Activated naive CD4-positive, alpha-beta T cell treated with anti-CD3 and anti-CD28 coated beads for 36 hours (primary cell): ENCODE data around the gene ACE. TPM values are rescaled to one million over a fixed set of nuclear protein-coding genes. Genes with fewer than 3 reads are reported as not detected.

Experiments
- CTCF ChIA-PET: fragments of 350-600 bp; sonication (Branson Sonifier 250); formaldehyde crosslinking; loops from one replicate; lab custom pipeline; 2021; ENCODE audit warnings: antibody characterized with exemption; lab: Charles Lee
- DNase-seq: peaks from one replicate; pipeline ENCODE4 v3.0.0-alpha.2; 2020
- H3K27ac Mint-ChIP-seq: one replicate; pipeline ENCODE4 v1.8.0; 2021; ENCODE audit warnings: mild to moderate bottlenecking, mixed read lengths
- H3K27me3 Mint-ChIP-seq: one replicate; pipeline ENCODE4 v1.8.0; 2021; ENCODE audit warnings: low read depth, mixed read lengths
- H3K36me3 Mint-ChIP-seq: one replicate; pipeline ENCODE4 v1.8.0; 2021; ENCODE audit warnings: low read depth, mixed read lengths
- H3K4me1 Mint-ChIP-seq: one replicate; pipeline ENCODE4 v1.8.0; 2021; ENCODE audit warnings: low read depth, mixed read lengths
- H3K4me3 Mint-ChIP-seq: one replicate; pipeline ENCODE4 v1.8.0; 2021; ENCODE audit warnings: mild to moderate bottlenecking, moderate library complexity, mixed read lengths
- H3K9me3 Mint-ChIP-seq: one replicate; pipeline ENCODE4 v1.8.0; 2021; ENCODE audit warnings: mixed read lengths
- intact Hi-C: fragments of 100-400 bp; cut with micrococcal nuclease; formaldehyde crosslinking; loops from one replicate; pipeline ENCODE4 v1.15.1; 2023
- total RNA-seq, 2 experiments: library from RNA; stranded (reverse); gene quantifications; one replicate each; pipeline ENCODE4 v1.2.3, GENCODE V29; 2021

Gene ACE
- total RNA-seq, 2 experiments from 2014 or later: 0.12 to 0.50 TPM

DNA sequence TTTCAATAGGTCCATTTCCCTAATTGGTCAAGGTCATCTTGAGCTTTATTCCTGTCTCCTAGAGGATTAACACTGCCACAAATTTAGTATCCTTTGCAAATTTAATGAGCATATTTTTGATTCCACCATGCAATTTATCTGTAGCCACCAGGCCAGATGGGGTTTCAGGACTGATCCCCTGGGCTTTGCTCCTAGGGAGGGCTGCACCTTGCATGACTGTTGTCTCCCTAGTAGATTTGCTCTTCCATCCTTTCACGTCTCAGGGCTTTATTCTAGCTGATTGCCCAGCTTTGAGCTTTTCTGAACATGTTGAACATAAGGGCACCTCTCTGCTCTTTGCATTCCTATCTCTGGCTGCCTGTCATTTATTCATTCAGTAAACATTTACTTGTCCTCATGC, 38.6 kb downstream of the ACE start:
- H3K9me3 Mint-ChIP-seq: no peaks in the 10 kb centered on the region
- intact Hi-C loops: no loop called here
- H3K27me3 Mint-ChIP-seq: peaks cover 3% of the 10 kb centered on the region
- CTCF ChIA-PET: no interaction called here
- H3K27ac Mint-ChIP-seq: no peak overlapping the region
- DNase-seq: no peak
- no peak overlapping the region for H3K4me3 Mint-ChIP-seq
- no peaks in the 10 kb centered on the region for H3K36me3 Mint-ChIP-seq
- H3K4me1 Mint-ChIP-seq: peaks cover 3% of the 10 kb centered on the region

DNA sequence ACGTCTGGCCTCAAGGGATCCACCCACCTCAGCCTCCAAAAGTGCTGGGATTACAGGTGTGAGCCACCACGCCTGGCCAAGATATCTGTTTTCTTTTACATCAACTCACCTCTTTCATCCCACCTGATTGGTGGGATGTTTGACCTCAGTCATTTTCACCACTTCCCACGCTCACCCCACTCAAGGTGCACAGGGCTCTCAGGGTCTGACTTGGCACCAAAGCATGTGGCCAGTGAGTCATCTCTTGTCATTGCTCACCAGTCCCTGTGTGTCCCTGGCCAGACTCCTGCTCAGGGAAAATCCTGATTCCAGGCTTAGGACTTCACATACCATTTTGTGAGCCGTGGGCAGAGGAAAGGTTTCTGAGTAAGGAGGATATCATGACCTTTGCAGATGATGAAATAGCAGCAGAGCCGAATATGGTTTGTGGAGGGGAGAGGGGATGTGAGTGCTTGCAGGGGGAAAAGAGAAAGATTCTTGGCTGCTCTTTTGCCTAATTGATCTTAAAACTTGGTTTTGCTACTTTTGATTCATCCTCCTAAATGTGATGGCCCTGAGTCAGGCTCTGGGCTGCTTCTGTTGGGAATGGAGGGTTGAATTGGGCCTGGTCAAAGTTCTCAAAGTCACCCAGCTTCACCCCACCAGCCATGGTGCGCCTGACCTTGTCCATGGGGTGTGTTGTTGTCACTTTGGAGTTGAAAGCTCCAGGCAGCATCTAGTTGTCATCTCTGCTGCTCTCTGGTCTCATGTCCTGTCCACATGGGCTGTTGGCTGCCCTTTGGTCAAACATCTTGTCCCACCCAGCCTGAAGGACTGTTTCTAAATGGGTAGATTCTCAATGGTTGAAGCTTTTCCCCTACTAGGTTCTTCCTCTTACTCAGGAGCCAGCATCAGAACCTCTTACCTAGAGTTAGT, 40.3 kb downstream of the ACE start:
- Mint-ChIP-seq H3K36me3 (no peaks in the 10 kb centered on the region), H3K4me3 (no peak overlapping the region), H3K27me3 (peaks cover 10% of the 10 kb centered on the region), H3K4me1 (peaks cover 3% of the 10 kb centered on the region), H3K9me3 (no peaks in the 10 kb centered on the region), H3K27ac (no peak overlapping the region)
- peak; percentile 8 for DNase-seq
- CTCF ChIA-PET: interaction anchor here (0.6 kb wide), 1 partner anchor 27 kb away, joined by 3 read pairs; no protein-coding TSS in a partner anchor
- intact Hi-C loops: no loop called here

DNA sequence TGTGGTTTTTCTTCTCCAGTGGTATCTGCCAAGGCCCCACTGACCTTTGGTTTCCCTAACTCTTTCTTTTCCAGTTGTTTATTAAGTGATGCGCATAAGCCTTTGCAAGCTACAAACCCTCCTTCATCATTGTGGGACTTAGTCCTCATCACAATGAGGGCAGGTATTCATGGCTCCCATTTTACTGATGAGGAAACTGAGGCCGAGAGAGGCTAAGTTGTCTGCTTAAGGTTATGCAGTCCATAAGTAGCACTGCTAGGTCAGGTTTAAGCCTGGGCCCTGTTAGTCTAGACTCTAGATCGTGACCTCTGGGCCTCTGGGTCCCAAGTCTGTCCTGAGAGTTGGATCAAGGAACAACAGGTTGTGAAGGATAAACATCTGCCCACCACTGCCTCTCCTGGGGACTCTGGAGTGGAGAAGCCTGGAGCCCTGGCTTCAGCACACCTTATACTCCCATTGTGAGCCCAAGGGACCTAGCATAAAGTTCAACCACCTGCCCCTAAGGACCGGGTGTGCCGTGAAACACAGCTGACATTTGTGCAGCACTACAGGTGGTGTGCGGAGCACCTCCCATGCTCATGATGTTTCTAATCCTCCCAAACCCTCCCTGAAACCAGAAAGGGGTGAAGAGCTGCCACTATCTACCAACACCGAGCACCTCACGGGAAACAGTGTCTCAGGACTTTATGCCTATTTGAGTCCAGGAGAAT, 41.1 kb downstream of the ACE start:
- DNase-seq: no peak
- H3K4me1 Mint-ChIP-seq: peaks cover 3% of the 10 kb centered on the region
- intact Hi-C loops: no loop called here
- CTCF ChIA-PET: interaction anchor here (1.7 kb wide), 1 partner anchor 94 kb away, joined by 4 read pairs; no protein-coding TSS in a partner anchor
- H3K4me3 Mint-ChIP-seq: no peak overlapping the region
- H3K36me3 Mint-ChIP-seq: no peaks in the 10 kb centered on the region
- H3K27me3 Mint-ChIP-seq: peaks cover 8% of the 10 kb centered on the region
- H3K27ac Mint-ChIP-seq: no peak overlapping the region
- no peaks in the 10 kb centered on the region for H3K9me3 Mint-ChIP-seq

DNA sequence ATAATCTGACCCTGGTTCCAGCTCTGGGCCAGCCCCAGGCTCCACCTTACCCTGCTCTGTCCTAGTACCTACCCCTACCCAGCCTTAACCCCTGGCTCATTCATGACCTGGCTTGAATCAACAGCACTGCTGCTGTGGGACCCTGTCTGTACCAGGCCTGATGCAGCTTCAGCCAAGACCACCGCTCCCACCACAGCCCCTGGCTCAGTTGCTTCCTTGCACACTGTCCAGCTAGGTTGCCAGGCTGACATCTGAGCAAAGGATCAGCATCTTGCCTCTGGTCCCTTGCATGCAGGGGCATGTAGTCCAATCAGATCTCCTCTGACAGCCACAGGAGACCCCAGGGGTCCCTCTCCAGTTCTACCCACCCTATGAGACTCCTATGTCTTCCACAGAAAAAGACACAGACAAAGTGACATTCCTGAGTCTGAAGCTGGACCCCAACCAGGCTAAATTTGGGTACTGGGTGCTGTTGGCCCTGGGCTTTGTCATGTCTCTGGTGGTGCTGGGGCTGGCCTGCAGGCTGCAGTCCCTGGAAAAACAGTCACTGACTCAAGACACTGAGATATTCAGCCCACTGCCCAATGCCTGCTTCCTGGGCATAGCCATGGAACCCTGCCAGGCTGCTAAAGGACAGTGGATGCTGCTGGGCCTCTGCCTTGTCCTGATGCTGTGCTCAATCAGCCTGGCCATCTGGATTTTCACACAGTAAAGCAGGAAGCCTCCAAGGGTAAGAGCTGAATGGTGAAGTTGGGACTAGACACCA, 42.4 kb downstream of the ACE start:
- Mint-ChIP-seq H3K9me3 (no peaks in the 10 kb centered on the region), H3K27ac (no peak overlapping the region), H3K36me3 (no peaks in the 10 kb centered on the region), H3K4me3 (no peak overlapping the region), H3K4me1 (peaks cover 9% of the 10 kb centered on the region), H3K27me3 (peaks cover 17% of the 10 kb centered on the region)
- intact Hi-C loops: no loop called here
- no peak for DNase-seq
- CTCF ChIA-PET: interaction anchor here (1.7 kb wide), 1 partner anchor 92 kb away, joined by 4 read pairs; no protein-coding TSS in a partner anchor

DNA sequence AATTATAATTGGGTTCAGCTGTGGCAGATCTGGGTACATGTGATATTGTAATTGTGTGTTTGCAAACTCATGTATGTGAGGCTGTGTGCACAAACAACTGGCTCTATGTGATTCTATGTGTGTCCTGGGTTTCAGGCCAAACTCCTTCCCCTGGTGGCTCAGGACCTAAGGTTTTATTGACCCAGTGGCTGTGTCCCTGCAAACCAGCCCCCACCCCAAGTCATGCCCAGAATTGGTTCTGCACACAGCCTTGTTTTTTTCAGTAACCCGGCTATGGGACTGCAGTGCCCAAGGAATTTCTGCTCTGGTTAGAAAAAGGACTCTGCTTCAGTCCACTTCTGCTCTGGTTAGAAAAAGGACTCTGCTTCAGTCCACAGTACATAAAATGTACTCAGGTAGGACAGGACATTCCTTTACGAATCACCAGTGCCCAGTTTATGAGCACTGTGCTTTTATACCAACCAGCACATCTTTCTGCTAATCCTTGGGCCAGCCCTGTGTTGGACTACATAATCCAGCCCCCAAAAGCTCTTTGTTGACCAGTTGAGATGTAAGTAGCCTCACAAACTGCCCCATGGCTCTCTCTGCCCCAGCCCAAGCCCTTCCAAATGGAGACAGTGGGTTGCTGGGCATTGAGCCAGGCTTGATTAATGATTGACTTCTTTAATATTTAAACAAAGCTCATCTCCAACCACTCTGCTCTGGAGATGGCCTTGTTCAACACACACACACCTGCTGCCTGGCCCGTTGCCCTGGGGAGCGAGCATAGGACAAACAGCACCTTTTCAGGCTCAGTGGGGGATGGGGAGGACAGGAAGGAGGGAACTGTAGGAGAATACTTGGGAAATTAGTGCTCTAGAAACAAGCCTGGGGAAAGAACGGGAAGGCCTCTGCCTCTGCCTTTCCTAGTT, 43.4 kb downstream of the ACE start:
- Mint-ChIP-seq H3K36me3 (no peaks in the 10 kb centered on the region), H3K27me3 (peaks cover 20% of the 10 kb centered on the region), H3K4me1 (peaks cover 9% of the 10 kb centered on the region), H3K9me3 (no peaks in the 10 kb centered on the region), H3K4me3 (no peak overlapping the region), H3K27ac (no peak overlapping the region)
- CTCF ChIA-PET: interaction anchor here (1.7 kb wide), 1 partner anchor 91 kb away, joined by 4 read pairs; no protein-coding TSS in a partner anchor
- no peak for DNase-seq
- intact Hi-C loops: no loop called here

DNA sequence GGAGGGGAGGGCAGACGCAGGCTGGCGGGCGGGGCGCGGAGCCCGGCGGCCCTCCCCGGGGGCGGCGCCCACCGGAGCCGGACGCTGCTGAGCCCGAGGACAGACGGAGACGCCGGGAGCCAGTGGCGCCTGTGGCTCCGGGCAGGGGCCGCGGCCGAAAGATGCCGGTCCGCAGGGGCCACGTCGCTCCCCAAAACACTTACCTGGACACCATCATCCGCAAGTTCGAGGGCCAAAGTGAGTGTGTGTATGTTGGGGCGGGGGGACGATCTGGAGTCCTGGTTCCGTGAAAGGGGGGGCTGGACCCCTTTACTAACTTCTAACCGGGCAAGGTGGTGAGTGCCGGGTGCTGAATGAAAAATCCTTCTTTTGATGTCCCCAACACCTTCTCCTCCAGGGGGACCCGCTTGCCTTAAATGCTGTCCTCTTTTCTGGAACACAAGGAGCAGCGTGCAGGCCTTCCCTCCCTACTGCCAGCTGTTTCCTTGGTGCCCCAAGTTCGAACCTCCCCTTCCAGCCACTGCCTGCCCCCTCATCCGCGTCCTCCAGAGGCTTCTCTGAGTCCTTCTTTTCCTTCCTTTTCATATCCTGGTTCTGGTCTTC, 46.5 kb downstream of the ACE start, which contains the start of gene KCNH6:
KCNH6 (plus strand) TSS at position 106 of the 603 bp plus-strand sequence; CDS start at position 162, 56 bp downstream.
- Mint-ChIP-seq H3K36me3 (no peaks in the 10 kb centered on the region), H3K27me3 (peaks cover 23% of the 10 kb centered on the region), H3K4me1 (peaks cover 6% of the 10 kb centered on the region), H3K4me3 (no peak within 1 kb of the TSS), H3K9me3 (no peaks in the 10 kb centered on the region), H3K27ac (no peak within 1 kb of the TSS)
- CTCF ChIA-PET: no interaction called here
- intact Hi-C loops: no loop called here
- DNase-seq: no peak

DNA sequence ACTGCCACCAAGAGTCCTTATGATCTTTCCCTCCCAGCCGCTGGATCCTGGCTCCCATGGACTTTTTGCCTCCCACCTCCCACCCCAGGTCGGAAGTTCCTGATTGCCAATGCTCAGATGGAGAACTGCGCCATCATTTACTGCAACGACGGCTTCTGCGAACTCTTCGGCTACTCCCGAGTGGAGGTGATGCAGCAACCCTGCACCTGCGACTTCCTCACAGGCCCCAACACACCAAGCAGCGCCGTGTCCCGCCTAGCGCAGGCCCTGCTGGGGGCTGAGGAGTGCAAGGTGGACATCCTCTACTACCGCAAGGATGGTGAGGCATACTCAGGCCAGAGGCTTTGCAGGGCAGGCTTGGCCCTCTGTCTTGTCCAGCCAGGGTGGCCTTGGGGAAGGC, 47.2 kb downstream of the ACE start:
- CTCF ChIA-PET: no interaction called here
- intact Hi-C loops: no loop called here
- Mint-ChIP-seq H3K4me1 (peaks cover 6% of the 10 kb centered on the region), H3K27ac (no peak overlapping the region), H3K36me3 (no peaks in the 10 kb centered on the region), H3K9me3 (no peaks in the 10 kb centered on the region), H3K27me3 (peaks cover 23% of the 10 kb centered on the region), H3K4me3 (no peak overlapping the region)
- DNase-seq: no peak

DNA sequence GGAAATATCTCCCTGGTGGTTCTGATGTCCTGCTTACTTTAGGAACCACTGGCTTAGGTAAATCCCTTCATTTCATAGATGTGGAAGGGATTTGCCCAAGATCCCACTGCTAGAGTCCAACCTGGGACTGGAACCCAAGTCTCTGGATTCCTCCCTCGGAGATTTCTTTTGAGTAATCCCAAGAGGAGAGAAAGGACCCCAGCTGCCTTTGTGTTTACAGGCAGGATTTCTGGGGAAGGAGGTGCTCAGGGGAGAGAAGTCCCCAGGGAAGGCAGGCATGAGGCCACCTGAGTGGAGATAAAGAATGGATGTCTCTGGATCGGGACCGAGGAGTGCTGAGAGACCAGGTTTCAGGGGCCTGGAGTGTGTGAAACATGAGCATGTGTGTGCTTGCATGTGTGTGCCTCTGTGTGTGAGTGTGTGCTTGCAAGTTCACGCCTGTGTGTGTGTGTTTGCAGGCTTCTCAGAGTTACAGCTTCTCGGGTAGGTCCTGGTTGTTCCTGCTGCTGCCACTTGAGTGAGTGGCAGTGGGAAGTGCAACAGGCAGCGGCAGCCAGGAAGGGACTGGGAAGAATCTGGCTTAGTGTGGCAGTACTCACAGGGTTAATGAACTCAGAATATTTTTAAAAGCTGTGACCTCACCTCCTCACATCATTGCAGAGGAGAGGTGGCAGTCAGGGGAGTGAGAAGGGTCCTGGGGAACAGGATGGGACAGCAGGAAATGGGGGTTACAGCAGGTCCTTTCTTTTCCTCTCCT, 48.5 kb downstream of the ACE start:
- peaks cover 6% of the 10 kb centered on the region for H3K4me1 Mint-ChIP-seq
- peaks cover 23% of the 10 kb centered on the region for H3K27me3 Mint-ChIP-seq
- no peak overlapping the region for H3K4me3 Mint-ChIP-seq
- H3K36me3 Mint-ChIP-seq: no peaks in the 10 kb centered on the region
- no peak overlapping the region for H3K27ac Mint-ChIP-seq
- CTCF ChIA-PET: no interaction called here
- intact Hi-C loops: no loop called here
- no peaks in the 10 kb centered on the region for H3K9me3 Mint-ChIP-seq
- DNase-seq: no peak

DNA sequence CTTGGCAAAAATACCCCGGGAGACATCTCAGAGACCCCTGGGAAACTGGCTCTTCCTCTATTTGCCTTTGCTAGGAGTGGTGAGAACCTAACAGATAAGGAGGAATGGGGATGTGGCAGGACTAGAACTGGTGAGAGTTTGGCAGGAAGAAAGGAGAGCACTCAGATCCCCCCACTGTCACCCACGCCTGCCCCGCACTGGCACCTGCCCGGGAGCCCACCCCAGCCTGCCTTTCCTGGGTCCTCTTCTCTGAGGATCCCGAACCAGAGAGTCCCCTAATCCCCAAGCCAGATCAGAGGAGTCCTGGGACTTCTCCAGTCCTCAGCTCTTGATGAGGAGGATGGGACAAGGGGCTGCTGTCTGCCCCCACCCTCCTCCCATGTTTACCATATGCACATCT, 50.0 kb downstream of the ACE start:
- no peak for DNase-seq
- Mint-ChIP-seq H3K4me1 (peaks cover 6% of the 10 kb centered on the region), H3K9me3 (no peaks in the 10 kb centered on the region), H3K27me3 (peaks cover 19% of the 10 kb centered on the region), H3K27ac (no peak overlapping the region), H3K4me3 (no peak overlapping the region), H3K36me3 (no peaks in the 10 kb centered on the region)
- CTCF ChIA-PET: no interaction called here
- intact Hi-C loops: no loop called here

DNA sequence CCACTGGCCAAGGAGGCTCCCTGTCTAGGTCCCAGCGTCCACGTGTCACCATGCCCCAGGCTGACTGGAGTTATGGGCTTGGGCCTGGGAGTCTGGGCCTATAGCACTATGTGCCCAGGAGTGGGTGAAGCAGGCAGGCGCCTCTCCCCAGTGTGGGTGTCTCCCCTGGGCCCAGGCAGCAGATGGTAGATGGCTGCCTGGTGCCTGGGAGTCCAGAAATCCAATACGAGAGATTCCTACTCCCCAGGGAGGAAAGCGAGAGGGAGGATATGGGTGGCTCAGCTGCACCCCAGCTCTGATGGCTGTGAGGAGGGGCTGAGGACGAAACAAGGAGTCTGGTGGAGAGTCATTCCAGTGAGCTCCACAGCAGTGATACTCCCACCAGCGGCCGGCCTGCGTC, 51.3 kb downstream of the ACE start:
- no peak for DNase-seq
- no peak overlapping the region for H3K27ac Mint-ChIP-seq
- H3K27me3 Mint-ChIP-seq: peaks cover 15% of the 10 kb centered on the region
- CTCF ChIA-PET: no interaction called here
- no peaks in the 10 kb centered on the region for H3K36me3 Mint-ChIP-seq
- H3K4me3 Mint-ChIP-seq: no peak overlapping the region
- H3K9me3 Mint-ChIP-seq: no peaks in the 10 kb centered on the region
- peaks cover 6% of the 10 kb centered on the region for H3K4me1 Mint-ChIP-seq
- intact Hi-C loops: no loop called here
